Stimulated activated CD4-positive, alpha-beta T cell treated with anti-CD3 and anti-CD28 coated beads, TNF-alpha, amount 100 ng/mL, for 48 hours (primary cell): ENCODE data around the gene ANKRD52.
A peak's percentile ranks its signal among the peaks of the same experiment; 100 is the strongest.

ENCODE experiments used
- DNase-seq, 3 donors: peaks; one replicate each; pipeline ENCODE4 v3.0.0-alpha.2; 2020; ENCODE audit warnings: low read depth in 3 of 3

The ANKRD52 gene

GRCh38 chr12:56241424-56242303, 16.5 kb downstream of the ANKRD52 start:
- no peak for DNase-seq

- DNase-seq, result no peak
Measured at GRCh38 chr12:56237552-56237951, 20.6 kb downstream of the ANKRD52 start.

- DNase-seq, result no peak
Measured at GRCh38 chr12:56236985-56237384, 21.2 kb downstream of the ANKRD52 start.

GRCh38 chr12:56236091-56236490, 22.1 kb downstream of the ANKRD52 start:
- no peak for DNase-seq

- DNase-seq, result no peak
Measured at GRCh38 chr12:56234746-56235436, 23.3 kb downstream of the ANKRD52 start.

GRCh38 chr12:56231184-56231582, 27.0 kb downstream of the ANKRD52 start:
- no peak for DNase-seq

GRCh38 chr12:56230432-56231183, 27.6 kb downstream of the ANKRD52 start:
- DNase-seq, result no peak

GRCh38 chr12:56229916-56230431, 28.2 kb downstream of the ANKRD52 start, which contains the start of gene SLC39A5:
SLC39A5 (plus strand) TSS chr12:56230051; CDS start chr12:56231275, 1,224 bp downstream.
- DNase-seq, result no peak

- no peak for DNase-seq
Measured at GRCh38 chr12:56229082-56229481, 29.1 kb downstream of the ANKRD52 start.

- no peak for DNase-seq
Measured at GRCh38 chr12:56224954-56225353, 33.2 kb downstream of the ANKRD52 start.

- peak; percentile 92 to 94 (median 93) for DNase-seq
Measured at GRCh38 chr12:56224102-56224701, 34.0 kb downstream of the ANKRD52 start, which contains the start of gene NABP2. NABP2 (plus strand) TSS chr12:56224342; CDS start chr12:56224857, 515 bp downstream.

- DNase-seq, result no peak
Measured at GRCh38 chr12:56223571-56224101, 34.5 kb downstream of the ANKRD52 start.

- DNase-seq, result no peak
Measured at GRCh38 chr12:56222531-56222895, 35.7 kb downstream of the ANKRD52 start.

- peak; percentile 81 to 91 (median 81) for DNase-seq
Measured at GRCh38 chr12:56221757-56222530, 36.2 kb downstream of the ANKRD52 start, which contains the start of gene RNF41. RNF41 (minus strand) TSS chr12:56221922; CDS start chr12:56214047, 7,875 bp downstream.

GRCh38 chr12:56221232-56221756, 36.9 kb downstream of the ANKRD52 start:
- DNase-seq, result no peak

GRCh38 chr12:56220611-56221231, 37.5 kb downstream of the ANKRD52 start:
- no peak for DNase-seq

GRCh38 chr12:56219840-56220239, 38.3 kb downstream of the ANKRD52 start:
- DNase-seq, result no peak

- no peak for DNase-seq
Measured at GRCh38 chr12:56216461-56216860, 41.7 kb downstream of the ANKRD52 start.

- no peak for DNase-seq
Measured at GRCh38 chr12:56213878-56214277, 44.3 kb downstream of the ANKRD52 start.
